ENCODE results near the gene ST6GALNAC3. TPM values are rescaled to one million over a fixed set of nuclear protein-coding genes. Genes with fewer than 3 reads are reported as not detected.

ST6GALNAC3 gene
- polyA plus RNA-seq, 1 donor (not counting 4 experiments of a cell fraction or from before 2014, with no cell fraction given): 0.08 TPM

DNA sequence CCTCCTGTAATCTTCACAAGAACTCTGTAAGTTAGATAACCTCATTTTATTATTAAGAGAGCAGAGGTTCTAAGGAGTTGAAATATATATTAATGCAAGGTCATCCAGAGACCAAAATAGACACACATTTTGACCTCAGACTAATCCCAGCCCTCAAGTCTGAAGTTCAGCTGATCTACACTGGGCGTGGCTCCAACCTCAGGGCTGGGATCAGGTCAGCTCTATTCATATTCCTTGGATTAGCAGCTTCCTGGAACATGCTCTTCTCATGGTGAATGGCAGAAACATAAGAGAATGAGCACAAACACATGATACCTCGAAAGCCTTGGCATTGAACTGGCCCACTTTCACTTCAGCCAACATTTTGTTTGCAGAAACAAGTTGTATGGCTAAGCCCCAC is 592.0 kb downstream of the ST6GALNAC3 start:
- dilution Hi-C loops (cut with MboI; ENCODE audit: extremely low pct_ligation_motif_present, low sequenced_read_pairs): no loop called here
- H3K27ac ChIP-seq (ENCODE audit: control insufficient read depth, insufficient read depth, low read length): no peak overlapping the region
- FAIRE-seq: no peak

DNA sequence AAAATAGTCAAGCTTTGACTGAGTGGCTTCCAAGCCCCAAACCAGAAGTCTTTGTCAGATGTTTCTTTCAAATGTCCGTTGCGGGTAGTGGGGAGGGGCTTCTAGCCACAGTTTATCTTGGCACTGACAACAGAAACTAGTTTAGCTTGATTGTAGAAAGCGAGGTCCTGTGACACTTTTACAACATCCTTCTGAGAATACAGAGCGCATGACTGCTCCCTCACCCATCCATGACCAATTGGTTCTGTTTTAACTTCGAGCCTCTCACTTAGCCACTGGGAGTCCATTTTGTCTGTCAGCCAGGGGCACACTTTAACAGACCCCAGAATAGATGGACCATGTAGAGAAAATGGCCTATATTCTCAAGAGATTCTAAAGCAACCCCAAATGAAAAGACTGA is 593.5 kb downstream of the ST6GALNAC3 start:
- Histone ChIP-seq H4K20me1 (ENCODE audit: control insufficient read depth, extremely low read depth, insufficient read depth, low read length) (no peaks in the 10 kb centered on the region), H3K9me3 (ENCODE audit: control insufficient read depth, low read depth, low read length) (no peaks in the 10 kb centered on the region), H3K4me3 (ENCODE audit: control insufficient read depth in 2 of 3, extremely low read depth in 1 of 3, insufficient read depth in 2 of 3, low read depth in 1 of 3, low read length in 3 of 3) (no peak overlapping the region), H3K79me2 (ENCODE audit: control insufficient read depth, insufficient read depth, low read length) (no peaks in the 10 kb centered on the region), H3K36me3 (ENCODE audit: control insufficient read depth in 2 of 2, extremely low read depth in 1 of 2, insufficient read depth in 2 of 2, low read length in 2 of 2) (no peaks in the 10 kb centered on the region), H3K9me1 (ENCODE audit: control insufficient read depth, extremely low read depth, insufficient read depth, low read length) (no peaks in the 10 kb centered on the region), H3K4me1 (ENCODE audit: control insufficient read depth, extremely low read depth, insufficient read depth, low read length) (no peaks in the 10 kb centered on the region), H3K27ac (ENCODE audit: control insufficient read depth, insufficient read depth, low read length) (no peak overlapping the region), H3K27me3 (ENCODE audit: control insufficient read depth, extremely low read depth, insufficient read depth, low read length) (no peaks in the 10 kb centered on the region), H3K9ac (ENCODE audit: control insufficient read depth, extremely low read depth, insufficient read depth, low read length) (no peak overlapping the region), H2AFZ (ENCODE audit: control insufficient read depth, low read length) (no peak overlapping the region), H3K4me2 (ENCODE audit: control insufficient read depth, extremely low read depth, insufficient read depth, low read depth, low read length) (no peak overlapping the region)
- dilution Hi-C loops (cut with MboI; ENCODE audit: extremely low pct_ligation_motif_present, low sequenced_read_pairs): no loop called here
- FAIRE-seq: no peak
- TF ChIP-seq, protein P1, sequence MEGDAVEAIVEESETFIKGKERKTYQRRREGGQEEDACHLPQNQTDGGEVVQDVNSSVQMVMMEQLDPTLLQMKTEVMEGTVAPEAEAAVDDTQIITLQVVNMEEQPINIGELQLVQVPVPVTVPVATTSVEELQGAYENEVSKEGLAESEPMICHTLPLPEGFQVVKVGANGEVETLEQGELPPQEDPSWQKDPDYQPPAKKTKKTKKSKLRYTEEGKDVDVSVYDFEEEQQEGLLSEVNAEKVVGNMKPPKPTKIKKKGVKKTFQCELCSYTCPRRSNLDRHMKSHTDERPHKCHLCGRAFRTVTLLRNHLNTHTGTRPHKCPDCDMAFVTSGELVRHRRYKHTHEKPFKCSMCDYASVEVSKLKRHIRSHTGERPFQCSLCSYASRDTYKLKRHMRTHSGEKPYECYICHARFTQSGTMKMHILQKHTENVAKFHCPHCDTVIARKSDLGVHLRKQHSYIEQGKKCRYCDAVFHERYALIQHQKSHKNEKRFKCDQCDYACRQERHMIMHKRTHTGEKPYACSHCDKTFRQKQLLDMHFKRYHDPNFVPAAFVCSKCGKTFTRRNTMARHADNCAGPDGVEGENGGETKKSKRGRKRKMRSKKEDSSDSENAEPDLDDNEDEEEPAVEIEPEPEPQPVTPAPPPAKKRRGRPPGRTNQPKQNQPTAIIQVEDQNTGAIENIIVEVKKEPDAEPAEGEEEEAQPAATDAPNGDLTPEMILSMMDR (optimal IDR thresholded peaks at IDR 0.05 in 1 of 3, IDR thresholded peaks at IDR 0.05 in 1 of 3, conservative IDR thresholded peaks at IDR 0.05 in 1 of 3; ENCODE audit: extremely low read depth in 1 of 3, insufficient read depth in 2 of 3, low read length in 3 of 3): no peak
- no peak for TF ChIP-seq EZH2 (IDR thresholded peaks at IDR 0.05; ENCODE audit: low read length)
- no peak for DNase-seq (ENCODE audit: low read depth, low spot score)

More for the DNA sequence above, 592.0 kb downstream of the ST6GALNAC3 start:
- Histone ChIP-seq H3K79me2 (ENCODE audit: control insufficient read depth, insufficient read depth, low read length) (no peaks in the 10 kb centered on the region), H3K4me3 (ENCODE audit: control insufficient read depth in 2 of 3, extremely low read depth in 1 of 3, insufficient read depth in 2 of 3, low read depth in 1 of 3, low read length in 3 of 3) (no peak overlapping the region), H2AFZ (ENCODE audit: control insufficient read depth, low read length) (no peak overlapping the region), H3K9me3 (ENCODE audit: control insufficient read depth, low read depth, low read length) (no peaks in the 10 kb centered on the region), H3K9me1 (ENCODE audit: control insufficient read depth, extremely low read depth, insufficient read depth, low read length) (no peaks in the 10 kb centered on the region), H3K9ac (ENCODE audit: control insufficient read depth, extremely low read depth, insufficient read depth, low read length) (no peak overlapping the region), H3K4me2 (ENCODE audit: control insufficient read depth, extremely low read depth, insufficient read depth, low read depth, low read length) (no peak overlapping the region), H4K20me1 (ENCODE audit: control insufficient read depth, extremely low read depth, insufficient read depth, low read length) (no peaks in the 10 kb centered on the region), H3K4me1 (ENCODE audit: control insufficient read depth, extremely low read depth, insufficient read depth, low read length) (no peaks in the 10 kb centered on the region), H3K36me3 (ENCODE audit: control insufficient read depth in 2 of 2, extremely low read depth in 1 of 2, insufficient read depth in 2 of 2, low read length in 2 of 2) (no peaks in the 10 kb centered on the region), H3K27me3 (ENCODE audit: control insufficient read depth, extremely low read depth, insufficient read depth, low read length) (no peaks in the 10 kb centered on the region)
- TF ChIP-seq, protein P1 (optimal IDR thresholded peaks at IDR 0.05 in 1 of 3, IDR thresholded peaks at IDR 0.05 in 1 of 3, conservative IDR thresholded peaks at IDR 0.05 in 1 of 3; ENCODE audit: extremely low read depth in 1 of 3, insufficient read depth in 2 of 3, low read length in 3 of 3): no peak
- no peak for TF ChIP-seq EZH2 (IDR thresholded peaks at IDR 0.05; ENCODE audit: low read length)
- DNase-seq (ENCODE audit: low read depth, low spot score): no peak

Data from keratinocyte (primary cell).